HepG2 (cell line): ENCODE data around the gene ARIH2. TPM values are rescaled to one million over a fixed set of nuclear protein-coding genes. Genes with fewer than 3 reads are reported as not detected.
A peak's percentile ranks its signal among the peaks of the same experiment; 100 is the strongest.

Experiments used
- ATAC-seq: fragments of 200-7000 bp; cut with Tn5 transposase; 3 replicates; pipeline ENCODE4 v1.9.1; 2020; ENCODE audit warnings: mild to moderate bottlenecking, moderate library complexity
- BruUV-seq: library from RNA; stranded (reverse); fragments of 400-500 nt; replicated peaks from 2 replicates; lab custom pipeline; 2021; lab: Mats Ljungman, UMichigan
- CTCF ChIA-PET: fragments of 300-600 bp; formaldehyde crosslinking; extraction: SDS; loops from one replicate; lab custom pipeline; 2021; ENCODE audit warnings: low total read pairs, inconsistent platforms, low intra/inter-chr PET ratio; lab: Yijun Ruan, JAX
- POLR2A ChIA-PET: fragments of 350-600 bp; sonication (Branson Sonifier 250); formaldehyde crosslinking; loops from one replicate; lab custom pipeline; 2020; ENCODE audit warnings: antibody characterized with exemption, inconsistent platforms; lab: Yijun Ruan, JAX
- DNase-seq: peaks from one replicate; pipeline ENCODE4 v3.0.0-alpha.2; 2015; ENCODE audit warnings: low spot score
- FAIRE-seq: peaks from 3 replicates; lab custom pipeline; 2011; peaks lifted over from hg19 to GRCh38; lab: Jason Lieb, UNC
- H2AFZ ChIP-seq: one replicate; pipeline ENCODE4 v1.6.1; 2011; ENCODE audit warnings: low read length, inconsistent platforms
- H3K27ac ChIP-seq: fragments of 300-600 bp; 3 replicates; pipeline ENCODE4 v1.8.0; 2011; ENCODE audit warnings: mixed run types, mild to moderate bottlenecking, mixed read lengths, low read length, inconsistent platforms; ENCODE audit not compliant: insufficient read depth; ENCODE audit errors: extremely low read length
- H3K27me3 ChIP-seq, 2 experiments: fragments of 200-600 bp in 1 of 2; 2 replicates in 1 of 2; 3 replicates in 1 of 2; pipeline versions ENCODE4 v1.6.0 to v1.8.0; 2011; ENCODE audit warnings: low read length in 2 of 2, mild to moderate bottlenecking in 2 of 2, moderate library complexity in 2 of 2, inconsistent platforms in 1 of 2; ENCODE audit not compliant: insufficient read depth in 2 of 2, control insufficient read depth in 1 of 2
- H3K36me3 ChIP-seq, 2 experiments: fragments of 200-600 bp in 1 of 2; replicated peaks in 1 of 2; 2 replicates in 1 of 2; 3 replicates in 1 of 2; pipeline versions ENCODE4 v1.5.1 to v1.8.0; 2011; ENCODE audit warnings: low read length in 2 of 2, inconsistent platforms in 1 of 2; ENCODE audit not compliant: insufficient read depth in 2 of 2, control insufficient read depth in 1 of 2
- H3K4me1 ChIP-seq: 2 replicates; pipeline ENCODE4 v1.5.1; 2012; ENCODE audit warnings: low read length, inconsistent platforms; ENCODE audit not compliant: insufficient read depth
- H3K4me2 ChIP-seq: 2 replicates; pipeline ENCODE4 v1.6.0; 2011; ENCODE audit warnings: low read depth, low read length, inconsistent platforms
- H3K4me3 ChIP-seq, 3 experiments: fragments of 200-600 bp in 1 of 3; sonication (generic), shearing (Covaris generic) in 1 of 3; replicated peaks in 1 of 3; 2 replicates each; pipeline ENCODE4 v1.5.1; 2011 to 2016; ENCODE audit warnings: low read length in 3 of 3, inconsistent platforms in 2 of 3, low read depth in 2 of 3, mild to moderate bottlenecking in 2 of 3, control low read depth in 1 of 3, mixed read lengths in 1 of 3; ENCODE audit not compliant: insufficient read depth in 1 of 3
- H3K79me2 ChIP-seq: one replicate; pipeline ENCODE4 v1.6.1; 2011; ENCODE audit warnings: low read length, inconsistent platforms; ENCODE audit not compliant: insufficient read depth
- H3K9ac ChIP-seq: 2 replicates; pipeline ENCODE4 v1.6.0; 2011; ENCODE audit warnings: mild to moderate bottlenecking, low read depth, low read length, inconsistent platforms; ENCODE audit not compliant: insufficient read depth
- H3K9me3 ChIP-seq: 2 replicates; pipeline ENCODE4 v1.5.1; 2012; ENCODE audit warnings: mild to moderate bottlenecking, low read length
- H4K20me1 ChIP-seq: 2 replicates; pipeline ENCODE4 v1.6.0; 2011; ENCODE audit warnings: inconsistent platforms, mild to moderate bottlenecking, low read length, moderate library complexity; ENCODE audit not compliant: insufficient read depth
- AGO1 ChIP-seq: fragments of 200-400 bp; formaldehyde crosslinking; IDR thresholded peaks from 2 replicates; pipeline ENCODE4 v1.6.1; 2017; ENCODE audit warnings: mild to moderate bottlenecking, low read depth, low read length, moderate library complexity; ENCODE audit not compliant: poor library complexity, severe bottlenecking
- ATM ChIP-seq: fragments of 450-650 bp; IDR thresholded peaks from 2 replicates; pipeline ENCODE4 v1.7.1; 2017; ENCODE audit warnings: mild to moderate bottlenecking, borderline replicate concordance
- DR1 ChIP-seq: sonication (generic); formaldehyde crosslinking; IDR thresholded peaks from 2 replicates; pipeline ENCODE4 v1.8.0; 2021; ENCODE audit warnings: mild to moderate bottlenecking, missing genetic modification reagents, inconsistent platforms
- EED ChIP-seq: sonication (generic); formaldehyde crosslinking; IDR thresholded peaks from 2 replicates; pipeline ENCODE4 v1.5.0; 2020; ENCODE audit warnings: mild to moderate bottlenecking, missing genetic modification reagents
- HNF4G ChIP-seq, 2 experiments: sonication (generic) in 1 of 2; formaldehyde crosslinking in 1 of 2; IDR thresholded peaks; 2 replicates each; pipeline versions ENCODE4 v1.4.0 to v1.6.1; 2011 to 2020; ENCODE audit warnings: borderline replicate concordance in 2 of 2, low read depth in 2 of 2, mild to moderate bottlenecking in 2 of 2, low read length in 1 of 2, missing genetic modification reagents in 1 of 2, moderate library complexity in 1 of 2
- HOXA7 ChIP-seq: sonication (generic); formaldehyde crosslinking; IDR thresholded peaks from 2 replicates; pipeline ENCODE4 v1.8.1; 2022; ENCODE audit warnings: mild to moderate bottlenecking, missing genetic modification reagents, moderate library complexity
- KDM1A ChIP-seq: IDR thresholded peaks from 2 replicates; pipeline ENCODE4 v1.6.1; 2016; ENCODE audit warnings: missing compliant biosample characterization
- MED13 ChIP-seq: sonication (generic); formaldehyde crosslinking; IDR thresholded peaks from 2 replicates; pipeline ENCODE4 v1.5.0; 2020; ENCODE audit warnings: missing genetic modification reagents
- STAT5B ChIP-seq: sonication (generic); formaldehyde crosslinking; IDR thresholded peaks from 2 replicates; pipeline ENCODE4 v1.4.0; 2020; ENCODE audit warnings: missing genetic modification reagents
- ZNF777 ChIP-seq: sonication (generic); formaldehyde crosslinking; IDR thresholded peaks from 2 replicates; pipeline ENCODE4 v1.4.0; 2020; ENCODE audit warnings: missing genetic modification reagents
- WGBS: methylation state at CpG from one replicate; pipeline ENCODE4 v1.1.6; 2017; ENCODE audit warnings: low lambda C conversion rate; 5-methylcytosine and 5-hydroxymethylcytosine counted together
- in situ Hi-C: cut with HindIII; loops from 2 replicates; pipeline ENCODE4 v1.10.0; 2017; ENCODE audit warnings: low pct_unique_long_range_greater_than_20kb; ENCODE audit not compliant: extremely low pct_ligation_motif_present
- intact Hi-C: fragments of 100-400 bp; cut with micrococcal nuclease; formaldehyde crosslinking; loops from one replicate; pipeline ENCODE4 v1.10.0; 2022; ENCODE audit not compliant: unreplicated experiment
- polyA plus RNA-seq, 8 experiments: library from polyadenylated mRNA; depleted of rRNA in 3 of 8; stranded (reverse) in 7 of 8; unstranded in 1 of 8; fragments of >200 nt; fragmentation: Illumina TruSeq in 4 of 8; extraction: Trizol in 4 of 8; gene quantifications; 2 replicates each; pipeline versions ENCODE4 v1.2.1 to v1.2.3, GENCODE V29; 2011 to 2016; ENCODE audit warnings: low read depth in 4 of 8, missing spikeins in 1 of 8, mixed read lengths in 1 of 8; ENCODE audit not compliant: insufficient read depth in 1 of 8
- total RNA-seq, 5 experiments: library from RNA; depleted of rRNA; stranded (reverse); fragments of >200 nt; fragmentation: Illumina TruSeq; extraction: Trizol; gene quantifications; 2 replicates each; pipeline ENCODE4 v1.2.3, GENCODE V29; 2016; ENCODE audit warnings: low read depth in 1 of 5
- TF ChIP-seq, protein P1 (sequence below): sonication (generic); formaldehyde crosslinking; IDR thresholded peaks from 2 replicates; pipeline ENCODE4 v1.4.0; 2020; ENCODE audit warnings: missing genetic modification reagents, borderline replicate concordance
- TF ChIP-seq, protein P2 (sequence below): sonication (generic); formaldehyde crosslinking; IDR thresholded peaks from 2 replicates; pipeline ENCODE4 v1.8.0; 2022; ENCODE audit warnings: low read depth, missing genetic modification reagents
- TF ChIP-seq, protein P3 (sequence below): sonication (generic); formaldehyde crosslinking; IDR thresholded peaks from 2 replicates; pipeline ENCODE4 v1.4.0; 2020; ENCODE audit warnings: missing genetic modification reagents, low read depth, mild to moderate bottlenecking, borderline replicate concordance

The ARIH2 gene
- total and polyA plus RNA-seq, 2 of the 13 experiments (the other 11 are each of a cell fraction or from before 2014, with no cell fraction given), result 64.8 to 83.3 TPM

DNA sequence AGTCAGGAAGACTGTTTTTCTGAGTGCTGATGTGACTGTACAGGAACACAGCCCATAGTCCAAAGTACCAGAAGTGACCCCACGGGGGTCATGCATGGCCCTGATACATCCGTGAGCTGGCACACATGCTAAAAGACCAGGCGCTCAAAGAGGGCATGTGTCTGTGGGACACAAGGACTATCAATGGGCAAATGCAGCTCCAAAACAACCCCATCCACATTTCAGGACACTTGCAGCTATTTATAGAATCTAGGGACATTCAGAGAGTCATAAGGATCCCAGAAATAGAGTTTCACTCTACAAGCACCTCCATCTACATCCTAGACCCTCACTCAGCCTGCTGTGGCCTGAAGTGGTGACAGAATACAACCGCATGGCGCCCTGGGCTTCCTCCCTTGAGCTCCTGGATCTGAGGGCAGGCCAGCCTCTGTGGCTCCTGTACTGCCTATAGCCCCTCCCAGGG is 37.0 kb upstream of the ARIH2 start:
- BruUV-seq, result no TSS peak
- intact Hi-C loops, result no loop called here
- DNase-seq (no peak), ATAC-seq (peak; percentile 48), FAIRE-seq (no peak)
- Histone ChIP-seq H3K36me3 (peaks cover 0 to 4% of the 10 kb centered on the region in 2 experiments; a peak in 1 of 5 replicates), H3K27me3 (no peaks in the 10 kb centered on the region), H2AFZ (no peak overlapping the region), H3K79me2 (no peaks in the 10 kb centered on the region), H3K4me2 (no peak overlapping the region), H4K20me1 (no peaks in the 10 kb centered on the region), H3K27ac (no peak overlapping the region)
- in situ Hi-C loops, result no loop called here
- WGBS, result 90% methylated on average over 5 of the region's 5 CpGs
- TF ChIP-seq, protein P1, sequence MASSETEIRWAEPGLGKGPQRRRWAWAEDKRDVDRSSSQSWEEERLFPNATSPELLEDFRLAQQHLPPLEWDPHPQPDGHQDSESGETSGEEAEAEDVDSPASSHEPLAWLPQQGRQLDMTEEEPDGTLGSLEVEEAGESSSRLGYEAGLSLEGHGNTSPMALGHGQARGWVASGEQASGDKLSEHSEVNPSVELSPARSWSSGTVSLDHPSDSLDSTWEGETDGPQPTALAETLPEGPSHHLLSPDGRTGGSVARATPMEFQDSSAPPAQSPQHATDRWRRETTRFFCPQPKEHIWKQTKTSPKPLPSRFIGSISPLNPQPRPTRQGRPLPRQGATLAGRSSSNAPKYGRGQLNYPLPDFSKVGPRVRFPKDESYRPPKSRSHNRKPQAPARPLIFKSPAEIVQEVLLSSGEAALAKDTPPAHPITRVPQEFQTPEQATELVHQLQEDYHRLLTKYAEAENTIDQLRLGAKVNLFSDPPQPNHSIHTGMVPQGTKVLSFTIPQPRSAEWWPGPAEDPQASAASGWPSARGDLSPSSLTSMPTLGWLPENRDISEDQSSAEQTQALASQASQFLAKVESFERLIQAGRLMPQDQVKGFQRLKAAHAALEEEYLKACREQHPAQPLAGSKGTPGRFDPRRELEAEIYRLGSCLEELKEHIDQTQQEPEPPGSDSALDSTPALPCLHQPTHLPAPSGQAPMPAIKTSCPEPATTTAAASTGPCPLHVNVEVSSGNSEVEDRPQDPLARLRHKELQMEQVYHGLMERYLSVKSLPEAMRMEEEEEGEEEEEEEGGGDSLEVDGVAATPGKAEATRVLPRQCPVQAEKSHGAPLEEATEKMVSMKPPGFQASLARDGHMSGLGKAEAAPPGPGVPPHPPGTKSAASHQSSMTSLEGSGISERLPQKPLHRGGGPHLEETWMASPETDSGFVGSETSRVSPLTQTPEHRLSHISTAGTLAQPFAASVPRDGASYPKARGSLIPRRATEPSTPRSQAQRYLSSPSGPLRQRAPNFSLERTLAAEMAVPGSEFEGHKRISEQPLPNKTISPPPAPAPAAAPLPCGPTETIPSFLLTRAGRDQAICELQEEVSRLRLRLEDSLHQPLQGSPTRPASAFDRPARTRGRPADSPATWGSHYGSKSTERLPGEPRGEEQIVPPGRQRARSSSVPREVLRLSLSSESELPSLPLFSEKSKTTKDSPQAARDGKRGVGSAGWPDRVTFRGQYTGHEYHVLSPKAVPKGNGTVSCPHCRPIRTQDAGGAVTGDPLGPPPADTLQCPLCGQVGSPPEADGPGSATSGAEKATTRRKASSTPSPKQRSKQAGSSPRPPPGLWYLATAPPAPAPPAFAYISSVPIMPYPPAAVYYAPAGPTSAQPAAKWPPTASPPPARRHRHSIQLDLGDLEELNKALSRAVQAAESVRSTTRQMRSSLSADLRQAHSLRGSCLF (CRISPR knock-in tag), result no peak
- no peak for TF ChIP-seq HNF4G (IDR thresholded peaks at IDR 0.05; ENCODE audit: borderline replicate concordance, low read depth, low read length)
- TF ChIP-seq HNF4G (CRISPR knock-in tag; IDR thresholded peaks at IDR 0.05; ENCODE audit: borderline replicate concordance, low read depth), result no peak
- no peak for TF ChIP-seq EED (CRISPR knock-in tag)
- no peak for TF ChIP-seq DR1 (CRISPR knock-in tag)
- TF ChIP-seq MED13 (CRISPR knock-in tag), result no peak
- no peak for TF ChIP-seq ZNF777
- TF ChIP-seq, protein P2, sequence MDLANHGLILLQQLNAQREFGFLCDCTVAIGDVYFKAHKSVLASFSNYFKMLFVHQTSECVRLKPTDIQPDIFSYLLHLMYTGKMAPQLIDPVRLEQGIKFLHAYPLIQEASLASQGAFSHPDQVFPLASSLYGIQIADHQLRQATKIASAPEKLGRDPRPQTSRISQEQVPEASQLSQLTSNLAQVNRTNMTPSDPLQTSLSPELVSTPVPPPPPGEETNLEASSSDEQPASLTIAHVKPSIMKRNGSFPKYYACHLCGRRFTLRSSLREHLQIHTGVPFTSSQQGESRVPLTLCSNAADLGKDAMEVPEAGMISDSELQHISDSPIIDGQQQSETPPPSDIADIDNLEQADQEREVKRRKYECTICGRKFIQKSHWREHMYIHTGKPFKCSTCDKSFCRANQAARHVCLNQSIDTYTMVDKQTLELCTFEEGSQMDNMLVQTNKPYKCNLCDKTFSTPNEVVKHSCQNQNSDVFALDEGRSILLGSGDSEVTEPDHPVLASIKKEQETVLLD (CRISPR knock-in tag), result no peak
- no peak for TF ChIP-seq HOXA7 (CRISPR knock-in tag)
- no peak for TF ChIP-seq KDM1A (CRISPR knock-in tag)
- TF ChIP-seq ATM, result no peak
- no peak for TF ChIP-seq AGO1
- TF ChIP-seq, protein P3, sequence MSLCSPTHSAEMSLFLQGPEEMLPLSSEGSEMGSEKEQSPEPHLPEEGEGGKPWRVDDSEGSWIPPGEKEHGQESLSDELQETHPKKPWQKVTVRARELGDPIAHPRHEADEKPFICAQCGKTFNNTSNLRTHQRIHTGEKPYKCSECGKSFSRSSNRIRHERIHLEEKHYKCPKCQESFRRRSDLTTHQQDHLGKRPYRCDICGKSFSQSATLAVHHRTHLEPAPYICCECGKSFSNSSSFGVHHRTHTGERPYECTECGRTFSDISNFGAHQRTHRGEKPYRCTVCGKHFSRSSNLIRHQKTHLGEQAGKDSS (CRISPR knock-in tag), result no peak
- no peak for TF ChIP-seq STAT5B (CRISPR knock-in tag)
- TF ChIP-seq, all 625 proteins: peak for 0
- no peak overlapping the region for H3K9ac ChIP-seq
- POLR2A ChIA-PET, result interaction anchor here (1.1 kb wide), 1 partner anchor 34 kb away, joined by 3 read pairs; the partner anchor contains the start of gene PRKAR2A
- no peaks in the 10 kb centered on the region for H3K9me3 ChIP-seq
- H3K4me1 ChIP-seq, result peaks cover 39% of the 10 kb centered on the region
- CTCF ChIA-PET, result no interaction called here
- no peak overlapping the region for H3K4me3 ChIP-seq
